DOHH2 (cell line): Measurements from ENCODE around the gene SLC1A5.

Experiments
- EZH2phosphoT487 ChIP-seq: fragments of 200-600 bp; sonication (generic); IDR thresholded peaks from 2 replicates; pipeline ENCODE4 v1.6.1; 2017; ENCODE audit warnings: borderline replicate concordance, mild to moderate bottlenecking, antibody characterized with exemption, low read length, moderate library complexity, mixed read lengths
- TF ChIP-seq, protein P1 (sequence below): fragments of 200-600 bp; sonication (generic); IDR thresholded peaks from one replicate; pipeline ENCODE4 v1.5.1; 2014; ENCODE audit warnings: antibody characterized with exemption, mild to moderate bottlenecking, low read depth, low read length; ENCODE audit not compliant: poor library complexity, severe bottlenecking

DNA sequence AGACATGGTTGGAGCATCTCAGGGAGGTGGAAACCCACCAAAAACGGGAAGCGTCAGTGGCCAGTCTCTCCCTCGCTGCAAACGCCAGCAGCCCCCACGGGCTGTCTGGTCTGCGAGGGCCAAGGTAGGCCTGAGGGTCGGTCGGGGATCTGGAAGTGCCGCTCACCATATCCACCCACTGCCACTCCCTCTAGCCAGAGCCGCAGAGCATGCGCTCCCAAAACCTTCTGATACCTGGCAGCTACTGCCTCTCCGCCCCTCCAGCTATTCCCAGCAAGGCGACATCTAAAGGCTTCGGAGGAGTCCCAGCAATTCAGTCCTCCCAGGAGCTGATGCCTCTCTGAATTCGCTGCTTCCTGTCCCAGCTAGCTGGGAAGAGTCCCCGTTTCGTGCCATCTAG lies 46.9 kb downstream of the SLC1A5 start:
- TF ChIP-seq, protein P1, sequence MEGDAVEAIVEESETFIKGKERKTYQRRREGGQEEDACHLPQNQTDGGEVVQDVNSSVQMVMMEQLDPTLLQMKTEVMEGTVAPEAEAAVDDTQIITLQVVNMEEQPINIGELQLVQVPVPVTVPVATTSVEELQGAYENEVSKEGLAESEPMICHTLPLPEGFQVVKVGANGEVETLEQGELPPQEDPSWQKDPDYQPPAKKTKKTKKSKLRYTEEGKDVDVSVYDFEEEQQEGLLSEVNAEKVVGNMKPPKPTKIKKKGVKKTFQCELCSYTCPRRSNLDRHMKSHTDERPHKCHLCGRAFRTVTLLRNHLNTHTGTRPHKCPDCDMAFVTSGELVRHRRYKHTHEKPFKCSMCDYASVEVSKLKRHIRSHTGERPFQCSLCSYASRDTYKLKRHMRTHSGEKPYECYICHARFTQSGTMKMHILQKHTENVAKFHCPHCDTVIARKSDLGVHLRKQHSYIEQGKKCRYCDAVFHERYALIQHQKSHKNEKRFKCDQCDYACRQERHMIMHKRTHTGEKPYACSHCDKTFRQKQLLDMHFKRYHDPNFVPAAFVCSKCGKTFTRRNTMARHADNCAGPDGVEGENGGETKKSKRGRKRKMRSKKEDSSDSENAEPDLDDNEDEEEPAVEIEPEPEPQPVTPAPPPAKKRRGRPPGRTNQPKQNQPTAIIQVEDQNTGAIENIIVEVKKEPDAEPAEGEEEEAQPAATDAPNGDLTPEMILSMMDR, result no peak
- no peak for TF ChIP-seq EZH2phosphoT487
